HG03135 (cell line): Measurements from ENCODE around the gene NGFR.

Experiments
- ATAC-seq: cut with Tn5 transposase; IDR thresholded peaks from one replicate; pipeline ENCODE4 v1.9.1; 2021; ENCODE audit warnings: mild to moderate bottlenecking, moderate library complexity; ENCODE audit not compliant: unreplicated experiment

NGFR gene

DNA sequence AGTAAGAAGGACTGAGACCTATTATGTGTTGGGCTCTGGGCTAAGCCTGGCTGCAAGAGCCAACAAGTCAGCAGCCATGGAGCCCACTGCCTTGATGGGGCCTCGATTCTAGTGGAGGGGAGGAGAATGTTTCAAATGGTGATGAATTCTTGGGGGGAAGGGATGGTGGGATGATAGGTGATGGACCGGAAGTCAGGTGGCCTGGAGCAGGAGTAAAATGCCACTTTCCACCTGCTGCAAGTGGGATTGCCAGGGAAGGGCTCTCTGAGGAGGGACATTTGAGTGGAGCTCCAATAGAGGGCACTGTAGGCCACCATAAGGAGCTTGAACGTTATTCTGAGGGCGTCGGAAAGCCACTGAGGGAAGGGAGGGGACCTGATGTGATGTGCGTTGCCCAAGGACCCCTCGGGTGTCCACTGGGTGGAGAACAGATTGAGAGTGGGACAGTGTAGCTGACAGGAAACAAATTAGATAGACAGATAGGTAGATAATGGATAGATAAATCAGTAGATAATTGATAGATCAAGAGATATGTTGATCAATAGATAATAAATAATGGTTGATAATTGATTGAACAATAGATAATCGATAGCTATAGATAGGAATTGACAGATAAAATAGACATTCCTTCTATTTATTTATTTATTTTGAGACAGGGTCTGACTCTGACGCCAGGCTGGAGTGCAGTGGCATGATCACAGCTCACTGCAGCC is 62.4 kb downstream of the NGFR start:
- no peak for ATAC-seq
